H1 (cell line): ENCODE results near the gene TEX38. TPM values are rescaled to one million over a fixed set of nuclear protein-coding genes. Genes with fewer than 3 reads are reported as not detected.

Experiments used
- CTCF ChIA-PET: fragments of 300-600 bp; sonication (Branson Sonifier 250); formaldehyde crosslinking; loops from one replicate; lab custom pipeline; 2021; ENCODE audit not compliant: partially characterized antibody; lab: Charles Lee
- POLR2A ChIA-PET: fragments of 300-600 bp; sonication (Branson Sonifier 250); formaldehyde crosslinking; loops from one replicate; lab custom pipeline; 2021; ENCODE audit warnings: inconsistent platforms; ENCODE audit not compliant: partially characterized antibody; lab: Charles Lee
- DNase-seq, 2 experiments: peaks; one replicate each; pipeline versions ENCODE4 v3.0.0 to v3.0.0-alpha.2; 2010 to 2022; ENCODE audit warnings: low spot score in 2 of 2, low read depth in 1 of 2, mixed read lengths in 1 of 2
- FAIRE-seq: peaks from 2 replicates; lab custom pipeline; 2011; peaks lifted over from hg19 to GRCh38; lab: Jason Lieb, UNC
- H2AFZ ChIP-seq: 2 replicates; pipeline ENCODE4 v1.8.1; 2012; ENCODE audit warnings: low read length, inconsistent platforms
- H2AK5ac ChIP-seq: 2 replicates; pipeline ENCODE4 v1.6.1; 2013; ENCODE audit warnings: low read depth, low read length
- H2BK120ac ChIP-seq: replicated peaks from 2 replicates; pipeline ENCODE3; 2013; ENCODE audit warnings: low read depth, low read length, inconsistent platforms
- H2BK12ac ChIP-seq: 2 replicates; pipeline ENCODE4 v1.6.1; 2013; ENCODE audit warnings: low read depth, low read length
- H2BK15ac ChIP-seq: 2 replicates; pipeline ENCODE4 v1.6.1; 2013; ENCODE audit warnings: low read length
- H2BK20ac ChIP-seq: 2 replicates; pipeline ENCODE4 v1.6.1; 2013; ENCODE audit warnings: low read length
- H2BK5ac ChIP-seq: 2 replicates; pipeline ENCODE4 v1.6.1; 2013; ENCODE audit warnings: low read depth, low read length
- H3K14ac ChIP-seq: 2 replicates; pipeline ENCODE4 v1.6.1; 2013; ENCODE audit warnings: inconsistent platforms; ENCODE audit not compliant: insufficient read length
- H3K18ac ChIP-seq: 2 replicates; pipeline ENCODE4 v1.6.1; 2013; ENCODE audit warnings: low read length; ENCODE audit errors: extremely low read depth
- H3K23ac ChIP-seq: 2 replicates; pipeline ENCODE4 v1.6.1; 2013; ENCODE audit warnings: inconsistent platforms; ENCODE audit not compliant: insufficient read length
- H3K23me2 ChIP-seq: 2 replicates; pipeline ENCODE4 v1.6.1; 2013; ENCODE audit warnings: low read depth, low read length
- H3K27ac ChIP-seq: 2 replicates; pipeline ENCODE4 v1.6.1; 2011; ENCODE audit warnings: low read depth, low read length, inconsistent platforms
- H3K27me3 ChIP-seq, 4 experiments: replicated peaks in 1 of 4; 1 replicate in 1 of 4; 2 replicates in 3 of 4; pipeline versions ENCODE4 v1.6.1 to v1.8.1; 2011 to 2013; ENCODE audit warnings: low read length in 3 of 4, mild to moderate bottlenecking in 3 of 4, inconsistent platforms in 2 of 4, mixed read lengths in 2 of 4, moderate library complexity in 1 of 4; ENCODE audit not compliant: control insufficient read depth in 3 of 4, insufficient read depth in 3 of 4; ENCODE audit errors: extremely low read depth in 1 of 4
- H3K36me3 ChIP-seq, 4 experiments: 2 replicates each; pipeline versions ENCODE4 v1.6.1 to v1.8.1; 2011 to 2013; ENCODE audit warnings: mild to moderate bottlenecking in 4 of 4, low read length in 3 of 4, moderate library complexity in 2 of 4, control low read depth in 1 of 4, inconsistent platforms in 1 of 4; ENCODE audit not compliant: insufficient read depth in 4 of 4, control insufficient read depth in 2 of 4
- H3K4ac ChIP-seq: replicated peaks from 2 replicates; pipeline ENCODE3; 2013; ENCODE audit warnings: low read length, low read depth, mixed read lengths, inconsistent platforms; ENCODE audit not compliant: insufficient read length
- H3K4me1 ChIP-seq, 4 experiments: replicated peaks in 1 of 4; 1 replicate in 1 of 4; 2 replicates in 3 of 4; pipeline versions ENCODE4 v1.6.1 to v1.8.1; 2011 to 2013; ENCODE audit warnings: low read length in 3 of 4, inconsistent platforms in 2 of 4, mixed read lengths in 1 of 4; ENCODE audit not compliant: insufficient read depth in 4 of 4, control insufficient read depth in 3 of 4
- H3K4me2 ChIP-seq, 2 experiments: 2 replicates each; pipeline versions ENCODE4 v1.6.1 to v1.8.1; 2011 to 2013; ENCODE audit warnings: low read depth in 2 of 2, low read length in 2 of 2, control low read depth in 1 of 2, inconsistent platforms in 1 of 2, mild to moderate bottlenecking in 1 of 2; ENCODE audit not compliant: insufficient read depth in 1 of 2
- H3K4me3 ChIP-seq, 4 experiments: fragments of 200-600, 300-600 bp in 1 of 4; sonication (generic), shearing (Covaris generic), sonication (Bioruptor Twin) in 1 of 4; 2 replicates each; pipeline versions ENCODE4 v1.5.1 to v1.8.1; 2011 to 2016; ENCODE audit warnings: low read length in 4 of 4, low read depth in 3 of 4, control low read depth in 2 of 4, inconsistent platforms in 2 of 4, mild to moderate bottlenecking in 2 of 4, mixed read lengths in 1 of 4, moderate library complexity in 1 of 4; ENCODE audit not compliant: insufficient read depth in 2 of 4; ENCODE audit errors: extremely low read depth in 1 of 4
- H3K56ac ChIP-seq: replicated peaks from 2 replicates; pipeline ENCODE3; 2013; ENCODE audit warnings: low read depth, mild to moderate bottlenecking, mixed read lengths, low read length, inconsistent platforms; ENCODE audit not compliant: insufficient read length
- H3K79me1 ChIP-seq: 2 replicates; pipeline ENCODE4 v1.6.1; 2013; ENCODE audit warnings: low read depth, low read length, control low read depth
- H3K79me2 ChIP-seq, 2 experiments: 2 replicates each; pipeline versions ENCODE4 v1.6.1 to v1.8.1; 2012 to 2013; ENCODE audit warnings: low read length in 2 of 2, mild to moderate bottlenecking in 2 of 2, inconsistent platforms in 1 of 2; ENCODE audit not compliant: insufficient read depth in 2 of 2, control insufficient read depth in 1 of 2
- H3K9ac ChIP-seq, 4 experiments: replicated peaks in 1 of 4; 1 replicate in 1 of 4; 2 replicates in 3 of 4; pipeline versions ENCODE4 v1.6.1 to v1.8.1; 2011 to 2013; ENCODE audit warnings: low read depth in 3 of 4, low read length in 3 of 4, control low read depth in 2 of 4, mild to moderate bottlenecking in 2 of 4, moderate library complexity in 2 of 4, inconsistent platforms in 1 of 4; ENCODE audit errors: extremely low read depth in 1 of 4
- H3K9me3 ChIP-seq, 2 experiments: 2 replicates each; pipeline versions ENCODE4 v1.6.1 to v1.8.1; 2012 to 2013; ENCODE audit warnings: mild to moderate bottlenecking in 2 of 2, moderate library complexity in 2 of 2, control low read depth in 1 of 2, inconsistent platforms in 1 of 2, low read depth in 1 of 2, low read length in 1 of 2, mixed read lengths in 1 of 2; ENCODE audit not compliant: insufficient read depth in 2 of 2
- H4K20me1 ChIP-seq, 2 experiments: replicated peaks in 1 of 2; 2 replicates each; pipeline versions ENCODE3 to v1.8.1; 2011 to 2013; ENCODE audit warnings: inconsistent platforms in 2 of 2, low read length in 2 of 2, mild to moderate bottlenecking in 1 of 2; ENCODE audit not compliant: insufficient read depth in 2 of 2, control insufficient read depth in 1 of 2
- H4K5ac ChIP-seq: 2 replicates; pipeline ENCODE4 v1.6.1; 2013; ENCODE audit warnings: low read length, low read depth, mixed read lengths, inconsistent platforms; ENCODE audit not compliant: insufficient read length
- H4K8ac ChIP-seq: 2 replicates; pipeline ENCODE4 v1.8.0; 2013; ENCODE audit warnings: mild to moderate bottlenecking, moderate library complexity, low read length, inconsistent platforms; ENCODE audit not compliant: insufficient read depth; ENCODE audit errors: extremely low read depth
- H4K91ac ChIP-seq: replicated peaks from 2 replicates; pipeline ENCODE3; 2013; ENCODE audit warnings: low read length, mixed read lengths, inconsistent platforms; ENCODE audit not compliant: insufficient read length
- SIX5 ChIP-seq: IDR thresholded peaks from 2 replicates; pipeline ENCODE4 v1.6.1; 2011; ENCODE audit warnings: mild to moderate bottlenecking, low read depth, low read length
- WGBS, 2 experiments: shearing (Covaris generic) in 1 of 2; methylation state at CpG; one replicate each; pipeline versions ENCODE4 v1.1.6 to v1.1.7; 2013 to 2015; ENCODE audit warnings: low lambda C conversion rate in 2 of 2, mixed read lengths in 2 of 2, inconsistent platforms in 1 of 2, low coverage in 1 of 2, missing lambda C conversion rate in 1 of 2; ENCODE audit not compliant: insufficient replicate concordance in 2 of 2, insufficient coverage in 1 of 2, insufficient read length in 1 of 2; ENCODE audit errors: extremely low coverage in 1 of 2, missing lambda C conversion rate in 1 of 2; 5-methylcytosine and 5-hydroxymethylcytosine counted together
- polyA plus RNA-seq, 7 experiments: library from polyadenylated mRNA; depleted of rRNA in 3 of 7; stranded (reverse) in 5 of 7; unstranded in 2 of 7; fragments of >200 nt in 5 of 7; fragments of 200-250 nt in 2 of 7; gene quantifications; 1 replicate in 5 of 7; 2 replicates in 1 of 7; 4 replicates in 1 of 7; pipeline versions ENCODE4 v1.2.1 to v1.2.3, GENCODE V29; 2011 to 2013; ENCODE audit warnings: missing spikeins in 2 of 7, mixed read lengths in 2 of 7
- total RNA-seq: library from RNA; stranded (reverse); fragmentation: NEBNext Ultra II Directional; extraction: Animal tissue kit (Norgen Biotek cat#: 25700); gene quantifications from 2 replicates; pipeline ENCODE4 v1.2.1, GENCODE V29; 2021

TEX38 gene
- total and polyA plus RNA-seq, 2 of the 8 experiments (the other 6 are each of a cell fraction or from before 2014, with no cell fraction given): 0.33 TPM; not detected in 1

DNA sequence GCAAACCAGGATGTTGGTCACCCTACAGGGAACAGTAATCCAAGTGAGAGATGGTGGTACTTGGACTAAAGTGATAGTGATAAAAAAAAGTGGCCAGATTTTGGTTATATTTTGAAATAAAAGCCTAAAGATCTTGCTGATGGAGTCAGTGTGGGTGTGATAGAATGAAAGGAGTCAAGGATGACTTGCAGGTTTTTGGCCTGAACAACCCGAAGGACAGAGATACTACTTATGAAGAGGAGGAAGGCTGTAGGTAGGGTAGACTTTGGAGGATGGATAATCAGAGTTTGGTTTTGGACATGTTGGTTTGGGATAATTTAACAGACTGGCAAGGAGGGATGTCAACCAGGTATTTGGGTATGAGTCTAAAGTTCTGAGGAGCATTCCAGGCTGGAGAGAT lies 1.5 kb upstream of the TEX38 start:
- Histone ChIP-seq H2BK120ac (no peak overlapping the region), H2AFZ (no peak overlapping the region), H3K9ac (no peak overlapping the region), H3K18ac (no peak overlapping the region), H3K14ac (no peak overlapping the region), H2AK5ac (no peak overlapping the region), H3K79me1 (peaks cover 5% of the 10 kb centered on the region; the same call in 1 of the 2 replicates), H4K5ac (no peak overlapping the region), H4K20me1 (no peaks in the 10 kb centered on the region), H4K8ac (no peak overlapping the region), H3K9me3 (no peaks in the 10 kb centered on the region), H3K36me3 (peaks cover 0 to 7% (median 0%) of the 10 kb centered on the region in 4 experiments; a peak in 2 of 8 replicates), H3K23ac (no peak overlapping the region), H4K91ac (no peak overlapping the region), H2BK20ac (no peak overlapping the region), H2BK12ac (no peak overlapping the region), H2BK15ac (no peak overlapping the region), H3K4me3 (no peak overlapping the region), H3K4me1 (peaks cover 5 to 17% (median 7%) of the 10 kb centered on the region in 4 experiments; a peak in 6 of 7 replicates), H3K23me2 (peaks cover 4% of the 10 kb centered on the region; the same call in 1 of the 2 replicates), H3K79me2 (peaks cover 0 to 11% of the 10 kb centered on the region in 2 experiments; a peak in 2 of 4 replicates), H3K4me2 (no peak overlapping the region), H3K4ac (no peak overlapping the region), H3K27me3 (no peaks in the 10 kb centered on the region), H3K56ac (no peak overlapping the region), H3K27ac (no peak overlapping the region), H2BK5ac (no peak overlapping the region)
- no peak for TF ChIP-seq SIX5
- WGBS, 2 experiments: 94% methylated on average over 1 of the region's 1 CpG; no CpG with 5 or more reads in 1 of the 2 experiments
- ChIA-PET CTCF (no interaction called here), POLR2A (no interaction called here)
- DNase-seq: no peak
- FAIRE-seq: no peak
